ENCODE results near the gene SPRY2. TPM values are rescaled to one million over a fixed set of nuclear protein-coding genes. Genes with fewer than 3 reads are reported as not detected.

Gene SPRY2
- total and polyA plus RNA-seq, 2 of the 8 experiments (the other 6 are each of a cell fraction or from before 2014, with no cell fraction given), result 37.7 to 37.9 TPM

- TF ChIP-seq SIN3A (conservative IDR thresholded peaks at IDR 0.05 in 1 of 2, IDR thresholded peaks at IDR 0.05 in 1 of 2; ENCODE audit: low read depth in 1 of 2, low read length in 2 of 2), result no peak
- no peak for TF ChIP-seq GABPA (IDR thresholded peaks at IDR 0.05; ENCODE audit: borderline replicate concordance, insufficient read depth, low read length)
- no peak for TF ChIP-seq POLR2AphosphoS5 (IDR thresholded peaks at IDR 0.05; ENCODE audit: low read depth, low read length)
- no peak for TF ChIP-seq CBX8 (IDR thresholded peaks at IDR 0.05; ENCODE audit: borderline replicate concordance, low read depth, low read length)
Observed at GRCh38 chr13:80386592-80386991, 45.7 kb upstream of the SPRY2 start (continued).

All from H1 (cell line).